Measurements from ENCODE around the gene DLD.

- TF ChIP-seq POLR2A (IDR thresholded peaks at IDR 0.05) (no peak), CTCF (IDR thresholded peaks at IDR 0.05) (no peak)
Observed at GRCh38 chr7:107889992-107890391, 991 bp upstream of the DLD start.
